ENCODE results near the gene HMOX1. TPM values are rescaled to one million over a fixed set of nuclear protein-coding genes. Genes with fewer than 3 reads are reported as not detected.

The HMOX1 gene
- total and polyA plus RNA-seq, 2 donors (not counting 3 experiments of a cell fraction or from before 2014, with no cell fraction given) = 41.1 to 69.1 TPM

- Histone ChIP-seq H3K9ac (replicated peaks; ENCODE audit: extremely low read depth, insufficient read depth, low read length) (no peak overlapping the region), H3K4me2 (ENCODE audit: insufficient read depth, low read length) (no peak overlapping the region), H3K4me3 (replicated peaks in 1 of 3; ENCODE audit: insufficient read depth in 1 of 3, low read depth in 1 of 3, low read length in 3 of 3) (no peak overlapping the region), H4K20me1 (replicated peaks; ENCODE audit: control insufficient read depth, extremely low read depth, insufficient read depth, low read length) (no peaks in the 10 kb centered on the region), H3K27me3 (ENCODE audit: control insufficient read depth in 2 of 2, insufficient read depth in 2 of 2, low read length in 2 of 2) (no peaks in the 10 kb centered on the region), H3K4me1 (ENCODE audit: control insufficient read depth, extremely low read depth, insufficient read depth, low read length) (no peaks in the 10 kb centered on the region), H2AFZ (ENCODE audit: low read depth, low read length) (no peak overlapping the region), H3K79me2 (ENCODE audit: control insufficient read depth, insufficient read depth, low read length) (no peaks in the 10 kb centered on the region), H3K27ac (ENCODE audit: insufficient read depth, low read depth, low read length) (no peak overlapping the region), H3K36me3 (ENCODE audit: control insufficient read depth in 2 of 2, extremely low read depth in 1 of 2, insufficient read depth in 2 of 2, low read length in 2 of 2) (peaks cover 16 to 29% of the 10 kb centered on the region in 2 experiments), H3K9me3 (replicated peaks; ENCODE audit: control insufficient read depth, insufficient read depth, low read length) (no peaks in the 10 kb centered on the region), H3K9me1 (replicated peaks; ENCODE audit: control insufficient read depth, extremely low read depth, insufficient read depth, low read length) (no peaks in the 10 kb centered on the region)
- dilution Hi-C loops (cut with MboI; ENCODE audit: extremely low pct_ligation_motif_present, low sequenced_read_pairs) (no loop called here), intact Hi-C loops (cut with micrococcal nuclease) (no loop called here)
- ChIA-PET POLR2A (no interaction called here), CTCF (interaction anchor here (1.3 kb wide), 1 partner anchor 16 kb away, joined by 4 read pairs; no protein-coding TSS in a partner anchor)
- FAIRE-seq (no peak), DNase-seq (ENCODE audit: low read depth, low spot score) (no peak)
- BruUV-seq (replicated peaks) = no TSS peak
- no peak for TF ChIP-seq FOS (IDR thresholded peaks at IDR 0.05; ENCODE audit: borderline replicate concordance, insufficient read depth, low read length)
- TF ChIP-seq POLR2A (IDR thresholded peaks at IDR 0.05; ENCODE audit: low read depth, low read length) = no peak
- no peak for TF ChIP-seq MYC (IDR thresholded peaks at IDR 0.05; ENCODE audit: low read depth, low read length)
- TF ChIP-seq CTCF (IDR thresholded peaks at IDR 0.05; ENCODE audit: extremely low read depth in 1 of 2, insufficient read depth in 1 of 2, low read depth in 1 of 2, low read length in 2 of 2) = no peak
- no peak for TF ChIP-seq MAX (IDR thresholded peaks at IDR 0.05; ENCODE audit: insufficient read depth, insufficient read length)
- TF ChIP-seq JUN (IDR thresholded peaks at IDR 0.05; ENCODE audit: borderline replicate concordance, insufficient read depth, insufficient read length, low read depth) = no peak
- no peak for TF ChIP-seq EZH2 (IDR thresholded peaks at IDR 0.05; ENCODE audit: borderline replicate concordance, low read depth, low read length, severe bottlenecking)
- no peak for TF ChIP-seq GATA2 (IDR thresholded peaks at IDR 0.05; ENCODE audit: insufficient read depth, insufficient read length, low read depth, low read length)
Observed at GRCh38 chr22:35390933-35391332, 10.0 kb downstream of the HMOX1 start.

Data from endothelial cell of umbilical vein (primary cell).